Gastroesophageal sphincter (tissue), 3 donors: ENCODE data around the gene RNF41.

ENCODE experiments used
- EP300 ChIP-seq: sonication (generic); formaldehyde crosslinking; IDR thresholded peaks from one replicate; pipeline ENCODE4 v1.6.1; 2017; ENCODE audit warnings: antibody characterized with exemption, mild to moderate bottlenecking
- POLR2A ChIP-seq, 2 donors: fragments of 450-650 bp; IDR thresholded peaks; one replicate each; pipeline ENCODE4 v1.6.1; 2017; ENCODE audit warnings: antibody characterized with exemption in 2 of 2, mild to moderate bottlenecking in 2 of 2, moderate library complexity in 1 of 2
- POLR2AphosphoS5 ChIP-seq: sonication (generic); formaldehyde crosslinking; IDR thresholded peaks from one replicate; pipeline ENCODE4 v1.6.1; 2017; ENCODE audit warnings: antibody characterized with exemption
- TF ChIP-seq, protein P1 (sequence below), 4 experiments: fragments of 200-600 bp in 2 of 4; fragments of 450-650 bp in 2 of 4; sonication (generic) in 1 of 4; IDR thresholded peaks; one replicate each; pipeline ENCODE4 v1.5.1; 2017 to 2019; ENCODE audit warnings: antibody characterized with exemption in 4 of 4, mild to moderate bottlenecking in 2 of 4, moderate library complexity in 2 of 4

DNA sequence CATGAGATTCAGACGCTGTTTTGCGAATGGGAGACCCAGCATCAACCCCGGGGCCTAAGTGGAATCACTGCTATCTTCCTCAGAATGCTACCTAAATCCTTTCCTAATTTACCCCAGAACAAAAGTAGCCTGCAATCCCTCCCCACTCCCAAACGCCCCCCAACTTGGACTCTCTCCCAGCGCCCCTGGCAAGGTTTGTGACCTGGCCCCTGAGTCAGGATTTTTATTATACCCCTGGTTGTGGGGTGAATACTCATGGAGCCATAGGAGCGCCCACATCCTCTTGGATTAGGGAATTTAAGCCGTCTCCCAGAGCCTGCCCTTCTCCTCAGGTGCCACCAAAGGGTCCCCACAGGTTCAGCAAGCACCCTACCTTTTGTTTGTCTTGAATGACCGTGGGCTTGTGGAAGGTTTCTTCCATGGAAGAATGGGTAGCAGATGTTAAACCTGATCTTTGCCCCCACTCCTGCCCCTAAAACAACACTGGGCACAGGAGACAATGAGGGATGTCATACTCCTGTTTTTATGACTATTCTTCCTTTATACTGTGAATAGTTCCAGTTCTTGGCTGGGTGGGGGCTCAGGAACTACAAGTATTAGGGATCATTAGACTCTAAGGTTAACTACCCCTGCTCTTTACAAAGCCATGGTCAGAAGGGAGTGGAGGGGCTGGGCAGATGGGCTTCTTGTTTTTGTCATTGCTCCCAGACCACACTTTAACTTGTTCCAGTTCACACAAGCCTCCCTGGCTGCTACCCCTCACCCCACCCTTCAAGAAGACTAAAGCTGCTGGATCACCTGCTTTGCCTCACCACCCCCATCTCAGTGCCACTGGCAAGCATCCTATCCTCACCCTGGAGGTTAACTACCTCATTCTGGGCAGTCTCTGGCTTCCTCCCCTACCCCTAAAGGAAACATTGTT, 68.7 kb downstream of the RNF41 start:
- TF ChIP-seq, protein P1, sequence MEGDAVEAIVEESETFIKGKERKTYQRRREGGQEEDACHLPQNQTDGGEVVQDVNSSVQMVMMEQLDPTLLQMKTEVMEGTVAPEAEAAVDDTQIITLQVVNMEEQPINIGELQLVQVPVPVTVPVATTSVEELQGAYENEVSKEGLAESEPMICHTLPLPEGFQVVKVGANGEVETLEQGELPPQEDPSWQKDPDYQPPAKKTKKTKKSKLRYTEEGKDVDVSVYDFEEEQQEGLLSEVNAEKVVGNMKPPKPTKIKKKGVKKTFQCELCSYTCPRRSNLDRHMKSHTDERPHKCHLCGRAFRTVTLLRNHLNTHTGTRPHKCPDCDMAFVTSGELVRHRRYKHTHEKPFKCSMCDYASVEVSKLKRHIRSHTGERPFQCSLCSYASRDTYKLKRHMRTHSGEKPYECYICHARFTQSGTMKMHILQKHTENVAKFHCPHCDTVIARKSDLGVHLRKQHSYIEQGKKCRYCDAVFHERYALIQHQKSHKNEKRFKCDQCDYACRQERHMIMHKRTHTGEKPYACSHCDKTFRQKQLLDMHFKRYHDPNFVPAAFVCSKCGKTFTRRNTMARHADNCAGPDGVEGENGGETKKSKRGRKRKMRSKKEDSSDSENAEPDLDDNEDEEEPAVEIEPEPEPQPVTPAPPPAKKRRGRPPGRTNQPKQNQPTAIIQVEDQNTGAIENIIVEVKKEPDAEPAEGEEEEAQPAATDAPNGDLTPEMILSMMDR (IDR thresholded peaks at IDR 0.05) = no peak
- TF ChIP-seq POLR2AphosphoS5 = no peak
- TF ChIP-seq POLR2A (IDR thresholded peaks at IDR 0.05) = no peak
- TF ChIP-seq EP300 = no peak
